Upper lobe of right lung (tissue), 1 donor: ENCODE measurements around the gene TEAD4. TPM values are rescaled to one million over a fixed set of nuclear protein-coding genes. Genes with fewer than 3 reads are reported as not detected.
A peak's percentile ranks its signal among the peaks of the same experiment; 100 is the strongest.

ENCODE experiments used
- ATAC-seq: fragments of 200-7000 bp; cut with Tn5 transposase; one replicate; pipeline ENCODE4 v1.9.1; 2020; ENCODE audit warnings: mild to moderate bottlenecking, moderate library complexity
- DNase-seq: peaks from one replicate; pipeline ENCODE4 v3.0.0-alpha.2; 2020
- H3K27ac ChIP-seq: fragments of 200-600 bp; one replicate; pipeline ENCODE4 v1.8.0; 2022
- H3K27me3 ChIP-seq: fragments of 200-600 bp; one replicate; pipeline ENCODE4 v1.8.0; 2022; ENCODE audit warnings: mild to moderate bottlenecking
- H3K36me3 ChIP-seq: fragments of 200-600 bp; one replicate; pipeline ENCODE4 v1.8.0; 2022
- H3K4me1 ChIP-seq: fragments of 200-600 bp; one replicate; pipeline ENCODE4 v1.8.0; 2022
- H3K4me3 ChIP-seq: fragments of 200-600 bp; one replicate; pipeline ENCODE4 v1.8.0; 2022; ENCODE audit warnings: mild to moderate bottlenecking
- H3K9me3 ChIP-seq: fragments of 200-600 bp; one replicate; pipeline ENCODE4 v1.8.0; 2022
- CTCF ChIP-seq: fragments of 200-600 bp; IDR thresholded peaks from one replicate; pipeline ENCODE4 v1.8.0; 2022; ENCODE audit warnings: antibody characterized with exemption
- intact Hi-C: fragments of 100-400 bp; cut with DNase I; formaldehyde crosslinking; loops from one replicate; pipeline ENCODE4 v1.11.0; 2022
- total RNA-seq: library from RNA; stranded (reverse); fragmentation: NEBNext Ultra II Directional; extraction: Animal tissue kit (Norgen Biotek cat#: 25700); gene quantifications from one replicate; pipeline ENCODE4 v1.2.1, GENCODE V29; 2021
- donor health status: DM: no; HTN: yes; CAD: no; lungs with severe emphysema.

The TEAD4 gene
- total RNA-seq, 1 donor from 2014 or later, result 42.5 TPM

DNA sequence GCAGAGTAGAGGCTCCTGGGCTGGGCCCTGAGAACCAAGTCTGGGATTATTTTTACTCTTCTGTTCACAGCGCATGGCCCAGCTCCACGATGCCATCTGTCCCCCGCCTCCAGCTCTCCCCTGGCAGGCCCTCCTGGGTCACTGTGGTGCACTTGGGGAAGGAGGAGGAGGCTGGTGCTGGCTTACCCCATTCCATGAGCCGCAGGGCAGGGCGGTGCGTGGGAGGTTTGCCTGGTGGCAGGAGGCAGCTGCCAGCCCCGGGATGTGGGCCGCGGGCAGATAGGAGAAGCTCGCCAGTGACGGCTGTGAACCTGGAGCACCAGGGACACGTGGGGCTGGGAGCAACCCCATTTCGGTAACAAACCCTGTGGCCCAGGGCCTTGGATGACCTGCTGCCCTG is 23.2 kb downstream of the TEAD4 start:
- Histone ChIP-seq H3K4me1 (no peaks in the 10 kb centered on the region), H3K4me3 (no peak overlapping the region), H3K9me3 (no peaks in the 10 kb centered on the region), H3K36me3 (no peaks in the 10 kb centered on the region), H3K27me3 (no peaks in the 10 kb centered on the region), H3K27ac (no peak overlapping the region)
- no peak for TF ChIP-seq CTCF
- DNase-seq, result no peak
- intact Hi-C loops, result no loop called here
- peak; percentile 34 for ATAC-seq

DNA sequence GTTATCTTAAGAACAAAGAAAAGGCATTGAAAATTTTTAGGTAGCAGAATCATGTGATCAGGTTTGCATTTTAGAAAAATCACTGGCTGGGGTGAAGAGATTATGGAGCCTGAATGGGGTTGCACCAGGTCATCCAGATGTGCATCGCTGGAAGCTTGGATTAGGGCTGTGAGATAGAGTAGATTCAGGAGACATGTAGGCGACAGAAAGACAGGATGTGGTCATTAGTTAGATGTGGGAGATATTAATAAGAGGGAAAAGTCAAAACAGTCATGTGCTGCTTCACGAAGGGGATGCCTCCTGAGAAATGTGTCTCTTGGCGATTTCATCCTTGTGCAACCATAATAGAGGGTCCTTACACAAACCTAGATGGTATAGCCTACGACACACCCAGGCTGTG is 25.1 kb downstream of the TEAD4 start:
- no peak overlapping the region for H3K27ac ChIP-seq
- H3K4me3 ChIP-seq, result no peak overlapping the region
- H3K27me3 ChIP-seq, result no peaks in the 10 kb centered on the region
- no peaks in the 10 kb centered on the region for H3K36me3 ChIP-seq
- TF ChIP-seq CTCF, result no peak
- DNase-seq (no peak), ATAC-seq (no peak)
- H3K4me1 ChIP-seq, result no peaks in the 10 kb centered on the region
- intact Hi-C loops, result no loop called here
- no peaks in the 10 kb centered on the region for H3K9me3 ChIP-seq

DNA sequence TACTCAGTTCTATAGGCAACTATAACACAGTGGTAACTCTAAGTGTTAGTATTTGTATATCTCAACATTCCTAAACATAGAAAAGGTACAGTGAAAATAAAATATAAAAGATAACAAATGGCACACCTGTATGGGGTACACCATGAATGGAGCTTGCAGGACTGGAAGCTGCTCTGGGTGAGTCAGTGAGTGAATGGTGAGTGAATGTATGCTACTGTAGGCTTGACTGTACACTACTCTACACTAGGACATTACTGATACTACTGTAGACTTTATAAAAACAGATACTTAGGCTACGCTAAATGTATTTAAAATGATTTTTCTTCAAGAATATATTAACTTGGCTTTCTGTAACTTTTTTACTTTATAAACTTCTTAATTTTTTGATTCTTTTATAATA is 25.5 kb downstream of the TEAD4 start:
- H3K27ac ChIP-seq, result no peak overlapping the region
- H3K27me3 ChIP-seq, result no peaks in the 10 kb centered on the region
- ATAC-seq, result no peak
- no peaks in the 10 kb centered on the region for H3K9me3 ChIP-seq
- no peak for TF ChIP-seq CTCF
- no peaks in the 10 kb centered on the region for H3K36me3 ChIP-seq
- no peaks in the 10 kb centered on the region for H3K4me1 ChIP-seq
- intact Hi-C loops, result no loop called here
- DNase-seq, result no peak
- H3K4me3 ChIP-seq, result no peak overlapping the region

DNA sequence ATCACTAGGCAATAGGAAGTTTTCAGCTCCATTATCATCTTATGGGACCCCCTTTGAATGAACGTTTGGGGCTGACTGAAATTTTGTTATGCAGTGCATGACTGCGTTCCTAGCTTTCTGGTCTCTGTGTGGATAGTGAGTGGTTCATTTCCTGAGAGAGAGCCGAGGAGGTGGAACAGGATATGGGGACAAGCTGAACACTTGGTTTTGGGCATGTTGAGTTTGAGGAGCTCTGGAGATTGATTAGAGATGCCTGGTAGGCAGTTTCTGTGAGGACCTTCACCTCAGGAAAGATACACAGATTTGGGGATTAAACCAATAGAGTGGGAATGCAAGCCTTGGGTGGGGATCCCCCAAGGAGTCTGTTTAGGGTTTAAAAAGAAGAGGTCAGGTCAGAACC is 27.7 kb downstream of the TEAD4 start:
- ATAC-seq (no peak), DNase-seq (no peak)
- no peaks in the 10 kb centered on the region for H3K36me3 ChIP-seq
- H3K27ac ChIP-seq, result no peak overlapping the region
- H3K4me1 ChIP-seq, result no peaks in the 10 kb centered on the region
- no peak for TF ChIP-seq CTCF
- no peaks in the 10 kb centered on the region for H3K9me3 ChIP-seq
- H3K4me3 ChIP-seq, result no peak overlapping the region
- intact Hi-C loops, result no loop called here
- H3K27me3 ChIP-seq, result no peaks in the 10 kb centered on the region

DNA sequence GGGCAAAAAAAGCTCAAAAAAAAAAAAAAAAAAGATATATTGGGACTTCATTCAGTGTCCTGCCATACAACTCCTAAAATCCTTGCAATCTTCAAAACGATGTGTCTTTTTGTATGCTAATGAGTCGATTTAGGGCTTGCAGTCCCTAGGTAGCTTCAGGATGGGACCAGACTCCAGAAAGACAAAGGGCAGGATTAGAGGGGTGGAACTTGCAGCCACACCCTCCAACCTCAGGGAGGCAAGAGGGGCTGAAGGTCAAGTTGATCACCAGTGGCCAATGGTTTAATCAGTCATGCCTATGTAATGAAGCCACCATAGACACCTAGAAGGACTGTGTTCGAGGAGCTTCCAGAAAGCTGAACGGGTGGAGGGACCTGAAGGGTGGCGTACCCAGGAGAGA is 29.3 kb downstream of the TEAD4 start:
- ATAC-seq, result no peak
- no peaks in the 10 kb centered on the region for H3K9me3 ChIP-seq

More for the DNA sequence above, 29.3 kb downstream of the TEAD4 start:
- no peak for DNase-seq
- H3K4me3 ChIP-seq, result no peak overlapping the region
- no peaks in the 10 kb centered on the region for H3K36me3 ChIP-seq
- intact Hi-C loops, result no loop called here
- no peaks in the 10 kb centered on the region for H3K4me1 ChIP-seq
- no peaks in the 10 kb centered on the region for H3K27me3 ChIP-seq
- H3K27ac ChIP-seq, result no peak overlapping the region
- TF ChIP-seq CTCF, result no peak
